ENCODE measurements around the gene CDC14A.

The CDC14A gene

DNA sequence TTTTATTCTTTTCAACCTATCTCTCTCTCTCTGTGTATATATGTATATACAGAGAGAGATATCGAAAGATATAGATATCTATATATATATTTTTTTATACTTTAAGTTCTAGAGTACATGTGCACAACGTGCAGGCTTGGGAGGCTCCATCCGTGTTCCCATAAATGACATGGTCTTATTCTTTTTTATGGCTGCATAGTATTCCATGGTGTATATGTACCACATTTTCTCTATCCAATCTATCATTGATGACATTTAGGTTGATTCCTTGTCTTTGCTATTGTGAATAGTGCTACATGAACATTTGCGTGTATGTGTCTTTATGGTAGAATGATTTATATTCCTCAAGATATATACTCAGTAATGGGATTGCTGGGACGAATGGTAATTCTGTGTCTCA is 130.4 kb downstream of the CDC14A start:
- H3K4me3 ChIP-seq (ENCODE audit: low read depth, low read length), result no peak overlapping the region
- H3K27me3 ChIP-seq (ENCODE audit: control insufficient read depth, insufficient read depth, low read length), result no peaks in the 10 kb centered on the region
- no peaks in the 10 kb centered on the region for H3K36me3 ChIP-seq (ENCODE audit: control insufficient read depth, insufficient read depth, low read length)
- H3K9me3 ChIP-seq (ENCODE audit: control insufficient read depth, insufficient read depth, low read length), result no peaks in the 10 kb centered on the region
- H3K4me1 ChIP-seq (ENCODE audit: control insufficient read depth, insufficient read depth, low read length), result no peaks in the 10 kb centered on the region
- no peak overlapping the region for H3K9ac ChIP-seq (ENCODE audit: low read depth, low read length)

DNA sequence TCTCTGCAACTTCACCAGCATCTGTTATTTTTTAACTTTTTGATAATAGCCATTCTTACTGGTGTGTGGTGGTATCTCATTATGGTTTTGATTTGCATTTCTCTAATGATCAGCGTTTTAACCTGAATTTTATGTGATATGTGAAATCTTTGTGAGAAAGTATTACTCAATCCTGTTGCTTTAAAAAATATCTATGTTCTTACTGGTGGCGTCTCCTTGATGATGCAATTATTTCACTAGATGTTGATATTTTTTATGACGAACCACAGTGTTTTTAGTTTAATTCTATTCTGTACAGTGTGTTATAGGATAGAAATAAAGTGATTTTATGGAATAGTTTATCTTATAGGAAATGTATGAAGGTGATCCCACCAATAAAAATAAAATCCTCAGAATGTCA is 130.9 kb downstream of the CDC14A start:
- H3K36me3 ChIP-seq (ENCODE audit: control insufficient read depth, insufficient read depth, low read length), result no peaks in the 10 kb centered on the region

DNA sequence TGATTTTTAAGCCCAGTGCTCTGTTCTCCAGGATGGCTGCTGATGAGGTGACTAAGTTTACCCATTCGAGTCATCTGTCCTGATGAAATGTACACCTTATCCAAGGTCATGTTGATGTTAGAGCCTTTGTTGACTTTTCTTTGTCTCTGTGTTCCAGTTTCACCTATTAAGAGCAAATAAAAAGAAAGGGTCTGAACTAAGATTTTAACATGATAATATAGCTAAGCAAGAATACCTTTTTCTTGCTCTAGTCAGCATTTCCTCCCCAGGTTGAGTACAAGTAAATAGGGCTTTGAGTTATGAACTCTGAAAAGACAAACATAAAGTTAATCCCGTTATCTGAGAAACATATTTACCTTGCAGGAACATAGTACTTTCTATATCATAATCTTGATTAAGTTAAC is 133.6 kb downstream of the CDC14A start:
- no peaks in the 10 kb centered on the region for H3K9me3 ChIP-seq (ENCODE audit: control insufficient read depth, insufficient read depth, low read length)
- no peaks in the 10 kb centered on the region for H3K36me3 ChIP-seq (ENCODE audit: control insufficient read depth, insufficient read depth, low read length)
- no peak overlapping the region for H3K9ac ChIP-seq (ENCODE audit: low read depth, low read length)
- no peaks in the 10 kb centered on the region for H3K4me1 ChIP-seq (ENCODE audit: control insufficient read depth, insufficient read depth, low read length)
- no peaks in the 10 kb centered on the region for H3K27me3 ChIP-seq (ENCODE audit: control insufficient read depth, insufficient read depth, low read length)
- no peak overlapping the region for H3K4me3 ChIP-seq (ENCODE audit: low read depth, low read length)

More for the DNA sequence above, 130.9 kb downstream of the CDC14A start:
- Histone ChIP-seq H3K4me1 (ENCODE audit: control insufficient read depth, insufficient read depth, low read length) (no peaks in the 10 kb centered on the region), H3K9me3 (ENCODE audit: control insufficient read depth, insufficient read depth, low read length) (no peaks in the 10 kb centered on the region), H3K4me3 (ENCODE audit: low read depth, low read length) (no peak overlapping the region), H3K9ac (ENCODE audit: low read depth, low read length) (no peak overlapping the region), H3K27me3 (ENCODE audit: control insufficient read depth, insufficient read depth, low read length) (no peaks in the 10 kb centered on the region)

DNA sequence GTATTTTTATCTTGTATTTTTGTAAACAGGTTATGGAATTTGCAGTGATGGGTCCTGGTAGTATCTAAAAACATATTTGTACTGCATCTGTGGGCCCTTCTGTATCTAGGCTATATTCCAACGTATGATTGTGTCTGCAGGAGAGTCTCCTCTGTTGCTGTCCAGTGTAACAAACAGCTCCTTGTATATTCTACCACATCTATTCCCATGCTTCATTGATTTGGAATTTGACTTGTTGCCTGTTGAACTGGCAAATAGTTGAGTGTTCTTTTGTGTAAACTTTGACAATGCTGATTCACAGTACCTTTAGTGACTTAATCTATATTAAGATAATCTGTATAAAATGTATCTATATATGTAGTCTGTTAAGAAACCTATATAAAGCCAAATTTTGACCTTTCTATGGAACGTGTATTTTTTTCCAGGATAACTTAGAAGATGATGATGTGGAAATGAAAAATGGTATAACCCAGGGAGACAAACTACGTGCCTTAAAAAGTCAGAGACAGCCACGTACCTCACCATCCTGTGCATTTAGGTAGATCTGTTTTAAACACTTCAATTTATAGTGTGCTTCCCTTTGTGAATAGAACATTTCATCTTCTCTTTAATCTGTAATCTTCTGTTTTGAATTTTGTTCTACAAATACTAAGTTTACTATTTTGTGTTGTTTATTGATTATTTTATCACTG is 142.2 kb downstream of the CDC14A start:
- Histone ChIP-seq H3K4me1 (ENCODE audit: control insufficient read depth, insufficient read depth, low read length) (no peaks in the 10 kb centered on the region), H3K9ac (ENCODE audit: low read depth, low read length) (no peak overlapping the region), H3K27me3 (ENCODE audit: control insufficient read depth, insufficient read depth, low read length) (no peaks in the 10 kb centered on the region), H3K9me3 (ENCODE audit: control insufficient read depth, insufficient read depth, low read length) (no peaks in the 10 kb centered on the region), H3K36me3 (ENCODE audit: control insufficient read depth, insufficient read depth, low read length) (peaks cover 3% of the 10 kb centered on the region), H3K4me3 (ENCODE audit: low read depth, low read length) (no peak overlapping the region)

DNA sequence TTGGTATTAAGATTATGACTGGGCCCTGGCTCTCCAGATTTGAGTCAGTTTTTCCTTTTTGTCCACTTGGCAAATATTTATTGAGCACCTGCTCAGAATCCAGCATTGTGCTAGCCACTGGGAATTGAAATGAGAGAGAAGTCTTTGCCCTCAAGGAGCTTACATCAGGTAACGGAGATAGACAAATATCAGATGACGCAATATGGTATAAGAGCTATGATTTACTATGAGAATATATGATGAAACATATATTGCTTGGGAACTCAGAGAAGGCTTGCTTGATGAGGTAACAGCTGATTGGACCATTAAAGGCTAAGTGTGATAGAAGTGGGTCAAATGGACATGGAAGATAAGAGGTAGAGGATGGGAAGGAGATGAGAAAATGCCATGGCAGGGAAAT is 144.6 kb downstream of the CDC14A start:
- H3K9ac ChIP-seq (ENCODE audit: low read depth, low read length), result no peak overlapping the region
- H3K27me3 ChIP-seq (ENCODE audit: control insufficient read depth, insufficient read depth, low read length), result no peaks in the 10 kb centered on the region
- peaks cover 3% of the 10 kb centered on the region for H3K36me3 ChIP-seq (ENCODE audit: control insufficient read depth, insufficient read depth, low read length)
- H3K4me3 ChIP-seq (ENCODE audit: low read depth, low read length), result no peak overlapping the region
- H3K9me3 ChIP-seq (ENCODE audit: control insufficient read depth, insufficient read depth, low read length), result no peaks in the 10 kb centered on the region
- H3K4me1 ChIP-seq (ENCODE audit: control insufficient read depth, insufficient read depth, low read length), result no peaks in the 10 kb centered on the region

DNA sequence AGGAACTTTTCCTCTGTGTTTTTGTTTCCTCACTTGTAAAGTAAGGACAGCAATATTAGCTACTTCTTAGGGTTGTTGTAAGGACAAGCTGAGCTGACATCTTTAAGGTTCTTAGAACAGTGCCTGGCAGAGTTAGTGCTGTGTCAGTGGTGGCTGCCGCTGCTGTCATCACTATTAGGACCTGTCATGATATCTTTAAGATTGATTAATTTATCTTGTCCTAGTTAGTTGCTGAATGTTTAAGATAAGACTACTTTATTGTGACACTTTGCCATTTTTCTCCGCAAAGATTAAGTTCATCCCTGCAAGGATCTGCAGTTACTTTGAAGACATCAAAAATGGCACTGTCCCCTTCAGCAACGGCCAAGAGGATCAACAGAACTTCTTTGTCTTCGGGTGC is 145.5 kb downstream of the CDC14A start:
- Histone ChIP-seq H3K9ac (ENCODE audit: low read depth, low read length) (no peak overlapping the region), H3K4me1 (ENCODE audit: control insufficient read depth, insufficient read depth, low read length) (no peaks in the 10 kb centered on the region), H3K36me3 (ENCODE audit: control insufficient read depth, insufficient read depth, low read length) (peaks cover 3% of the 10 kb centered on the region), H3K27me3 (ENCODE audit: control insufficient read depth, insufficient read depth, low read length) (no peaks in the 10 kb centered on the region), H3K4me3 (ENCODE audit: low read depth, low read length) (no peak overlapping the region), H3K9me3 (ENCODE audit: control insufficient read depth, insufficient read depth, low read length) (no peaks in the 10 kb centered on the region)

DNA sequence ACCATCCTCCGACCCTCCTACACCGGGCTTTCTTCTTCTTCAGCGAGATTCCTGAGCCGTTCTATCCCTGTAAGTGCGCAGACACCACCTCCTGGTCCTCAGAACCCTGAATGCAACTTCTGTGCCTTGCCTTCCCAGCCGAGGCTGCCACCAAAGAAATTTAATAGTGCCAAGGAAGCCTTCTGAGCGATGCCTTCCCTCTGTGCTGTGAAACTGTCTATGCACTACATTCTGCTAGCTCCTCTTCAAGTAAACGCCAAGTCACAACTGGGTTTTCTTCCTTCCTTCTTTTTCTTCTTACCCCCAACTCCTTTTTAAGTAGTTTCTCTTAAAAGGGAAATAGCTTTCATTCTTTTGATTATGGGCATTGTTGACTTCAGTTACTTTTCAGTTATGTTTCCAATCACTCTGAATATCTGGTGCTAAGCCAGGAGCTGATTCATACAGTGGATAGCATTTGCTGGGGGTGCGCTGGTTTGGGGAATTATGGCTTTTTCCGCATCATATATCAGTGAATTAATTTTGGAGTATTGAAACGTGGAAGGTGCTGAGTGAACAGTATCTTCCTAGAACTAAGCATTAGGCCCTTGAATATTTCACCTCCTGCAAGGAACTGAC is 147.0 kb downstream of the CDC14A start:
- no peaks in the 10 kb centered on the region for H3K9me3 ChIP-seq (ENCODE audit: control insufficient read depth, insufficient read depth, low read length)
- no peaks in the 10 kb centered on the region for H3K27me3 ChIP-seq (ENCODE audit: control insufficient read depth, insufficient read depth, low read length)
- peaks cover 3% of the 10 kb centered on the region for H3K36me3 ChIP-seq (ENCODE audit: control insufficient read depth, insufficient read depth, low read length)
- no peak overlapping the region for H3K9ac ChIP-seq (ENCODE audit: low read depth, low read length)
- H3K4me3 ChIP-seq (ENCODE audit: low read depth, low read length), result no peak overlapping the region
- H3K4me1 ChIP-seq (ENCODE audit: control insufficient read depth, insufficient read depth, low read length), result no peaks in the 10 kb centered on the region

DNA sequence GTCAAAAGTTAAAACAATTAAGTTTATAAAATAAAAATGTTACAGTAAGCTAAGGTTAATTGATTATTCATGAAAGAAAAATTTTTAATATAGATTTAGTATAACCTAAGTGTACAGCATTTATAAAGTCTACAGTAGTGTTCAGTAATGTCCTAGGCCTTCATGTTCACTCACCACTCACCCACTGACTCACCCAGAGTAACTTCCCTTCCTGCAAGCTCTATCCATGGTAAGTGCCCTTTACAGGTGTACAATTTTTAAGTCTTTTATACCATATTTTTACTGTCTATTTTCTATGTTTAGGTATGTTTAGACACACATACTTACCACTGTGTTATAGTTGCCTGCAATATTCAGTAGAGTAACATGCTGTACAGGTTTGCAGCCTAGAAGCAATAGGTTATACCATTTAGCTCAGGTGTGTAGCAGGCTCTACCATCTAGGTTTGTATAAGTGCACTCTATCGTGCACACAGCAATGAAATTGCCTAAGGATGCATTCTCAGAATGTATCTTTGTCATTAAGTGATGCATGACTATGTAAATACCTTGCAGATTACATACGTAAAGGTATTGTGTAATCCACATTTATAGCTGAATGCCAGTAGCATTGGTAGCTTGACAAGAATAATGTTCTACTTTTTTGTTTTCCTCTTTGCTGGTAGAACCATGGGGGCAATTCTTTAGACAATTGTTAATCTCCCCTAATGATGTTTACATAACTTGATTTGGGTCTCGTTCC is 149.9 kb downstream of the CDC14A start:
- H3K27me3 ChIP-seq (ENCODE audit: control insufficient read depth, insufficient read depth, low read length), result no peaks in the 10 kb centered on the region
- H3K9ac ChIP-seq (ENCODE audit: low read depth, low read length), result no peak overlapping the region
- H3K4me1 ChIP-seq (ENCODE audit: control insufficient read depth, insufficient read depth, low read length), result no peaks in the 10 kb centered on the region
- H3K9me3 ChIP-seq (ENCODE audit: control insufficient read depth, insufficient read depth, low read length), result no peaks in the 10 kb centered on the region
- H3K4me3 ChIP-seq (ENCODE audit: low read depth, low read length), result no peak overlapping the region
- peaks cover 3% of the 10 kb centered on the region for H3K36me3 ChIP-seq (ENCODE audit: control insufficient read depth, insufficient read depth, low read length)

DNA sequence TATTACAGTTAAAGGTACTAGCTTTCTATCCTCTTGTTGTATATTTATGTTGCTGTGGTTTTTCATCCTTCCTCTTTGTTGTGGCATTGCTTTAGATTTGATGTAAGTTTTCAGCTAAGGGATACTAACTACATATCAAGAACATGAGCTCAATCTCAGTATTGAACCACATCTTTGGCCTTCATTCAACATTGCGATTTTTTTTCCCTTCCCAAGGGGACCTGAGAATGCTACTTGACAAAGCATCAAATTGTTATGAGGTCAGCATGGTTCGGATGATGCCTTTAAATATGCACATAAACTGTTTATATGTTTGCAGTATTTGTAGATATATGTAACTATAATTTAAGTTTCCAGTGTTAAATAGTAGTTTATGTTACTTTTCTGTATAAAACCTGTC is 153.9 kb downstream of the CDC14A start:
- Histone ChIP-seq H3K9ac (ENCODE audit: low read depth, low read length) (no peak overlapping the region), H3K4me1 (ENCODE audit: control insufficient read depth, insufficient read depth, low read length) (no peaks in the 10 kb centered on the region), H3K27me3 (ENCODE audit: control insufficient read depth, insufficient read depth, low read length) (no peaks in the 10 kb centered on the region), H3K4me3 (ENCODE audit: low read depth, low read length) (no peak overlapping the region), H3K9me3 (ENCODE audit: control insufficient read depth, insufficient read depth, low read length) (no peaks in the 10 kb centered on the region), H3K36me3 (ENCODE audit: control insufficient read depth, insufficient read depth, low read length) (no peaks in the 10 kb centered on the region)

DNA sequence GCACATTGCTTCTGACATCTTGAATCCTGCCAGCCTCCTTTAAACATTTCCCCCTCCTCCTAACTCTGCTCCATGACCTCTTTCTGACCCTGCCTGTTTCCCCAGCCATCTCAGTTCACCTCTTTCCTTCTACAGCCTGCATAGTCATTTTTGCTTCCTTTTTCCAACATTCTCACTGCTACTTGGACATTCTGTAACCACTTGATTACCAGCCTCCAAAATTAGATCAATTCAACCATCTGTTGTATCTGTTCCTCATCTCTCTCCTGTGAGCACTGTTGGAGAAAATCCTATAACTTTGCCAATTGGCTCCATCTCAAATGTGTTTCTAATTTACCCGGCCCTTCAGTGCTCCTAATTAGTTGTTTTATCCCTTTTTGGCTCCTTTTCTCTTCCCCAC is 158.1 kb downstream of the CDC14A start:
- Histone ChIP-seq H3K36me3 (ENCODE audit: control insufficient read depth, insufficient read depth, low read length) (no peaks in the 10 kb centered on the region), H3K4me3 (ENCODE audit: low read depth, low read length) (no peak overlapping the region), H3K9me3 (ENCODE audit: control insufficient read depth, insufficient read depth, low read length) (no peaks in the 10 kb centered on the region), H3K27me3 (ENCODE audit: control insufficient read depth, insufficient read depth, low read length) (no peaks in the 10 kb centered on the region), H3K4me1 (ENCODE audit: control insufficient read depth, insufficient read depth, low read length) (no peaks in the 10 kb centered on the region), H3K9ac (ENCODE audit: low read depth, low read length) (no peak overlapping the region)

DNA sequence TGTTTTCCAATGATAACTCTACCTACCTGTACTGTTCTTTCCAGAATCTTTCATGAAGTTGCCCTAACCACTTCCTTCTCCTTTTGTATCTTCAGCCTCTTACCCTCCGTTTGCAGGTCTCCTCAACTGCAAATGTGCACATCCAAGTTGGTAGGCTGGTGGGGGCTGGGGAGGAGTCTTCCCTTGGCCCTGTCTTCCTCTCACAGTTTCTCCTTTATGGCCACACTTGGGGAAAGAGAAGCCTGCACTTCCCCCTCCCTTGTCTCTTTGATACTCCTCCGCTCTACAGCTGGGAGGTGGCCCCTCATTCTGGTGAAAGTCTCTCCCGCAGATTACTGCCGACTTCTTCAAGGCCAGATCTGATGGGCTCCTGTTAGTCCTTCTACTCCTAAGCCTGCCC is 158.8 kb downstream of the CDC14A start:
- no peak overlapping the region for H3K9ac ChIP-seq (ENCODE audit: low read depth, low read length)
- no peaks in the 10 kb centered on the region for H3K9me3 ChIP-seq (ENCODE audit: control insufficient read depth, insufficient read depth, low read length)
- H3K36me3 ChIP-seq (ENCODE audit: control insufficient read depth, insufficient read depth, low read length), result no peaks in the 10 kb centered on the region
- H3K27me3 ChIP-seq (ENCODE audit: control insufficient read depth, insufficient read depth, low read length), result no peaks in the 10 kb centered on the region
- H3K4me1 ChIP-seq (ENCODE audit: control insufficient read depth, insufficient read depth, low read length), result no peaks in the 10 kb centered on the region
- no peak overlapping the region for H3K4me3 ChIP-seq (ENCODE audit: low read depth, low read length)

DNA sequence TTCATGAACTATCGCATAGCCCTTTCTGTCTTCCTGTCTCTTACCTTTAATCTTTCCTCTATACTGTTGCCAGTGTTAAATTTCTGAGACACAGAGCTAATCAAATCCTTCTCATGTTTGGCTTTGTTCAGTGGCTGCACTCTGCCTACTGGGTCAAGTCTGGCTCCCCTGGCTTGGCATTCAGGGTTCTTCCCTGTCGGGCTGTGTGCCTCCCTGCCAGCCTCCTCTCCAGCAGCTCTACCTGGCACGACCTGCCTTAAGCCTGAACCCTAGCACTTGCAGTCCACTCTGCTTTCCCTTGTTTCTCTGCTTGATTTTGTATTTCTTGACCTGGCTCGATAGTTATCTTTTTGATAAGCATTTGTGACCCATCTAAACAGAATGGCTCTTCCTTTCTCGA is 159.5 kb downstream of the CDC14A start:
- no peaks in the 10 kb centered on the region for H3K4me1 ChIP-seq (ENCODE audit: control insufficient read depth, insufficient read depth, low read length)
- H3K9ac ChIP-seq (ENCODE audit: low read depth, low read length), result no peak overlapping the region
- no peaks in the 10 kb centered on the region for H3K9me3 ChIP-seq (ENCODE audit: control insufficient read depth, insufficient read depth, low read length)
- no peaks in the 10 kb centered on the region for H3K27me3 ChIP-seq (ENCODE audit: control insufficient read depth, insufficient read depth, low read length)
- no peaks in the 10 kb centered on the region for H3K36me3 ChIP-seq (ENCODE audit: control insufficient read depth, insufficient read depth, low read length)
- no peak overlapping the region for H3K4me3 ChIP-seq (ENCODE audit: low read depth, low read length)
